NCI-H2171 treated with DMSO at 0.1 percent for 48 hours (cell line): ENCODE measurements around the gene PMIS2.

Experiments
- DNase-seq: peaks from one replicate; lab custom pipeline; 2025; lab: John Stamatoyannopoulos, UW

The PMIS2 gene

DNA sequence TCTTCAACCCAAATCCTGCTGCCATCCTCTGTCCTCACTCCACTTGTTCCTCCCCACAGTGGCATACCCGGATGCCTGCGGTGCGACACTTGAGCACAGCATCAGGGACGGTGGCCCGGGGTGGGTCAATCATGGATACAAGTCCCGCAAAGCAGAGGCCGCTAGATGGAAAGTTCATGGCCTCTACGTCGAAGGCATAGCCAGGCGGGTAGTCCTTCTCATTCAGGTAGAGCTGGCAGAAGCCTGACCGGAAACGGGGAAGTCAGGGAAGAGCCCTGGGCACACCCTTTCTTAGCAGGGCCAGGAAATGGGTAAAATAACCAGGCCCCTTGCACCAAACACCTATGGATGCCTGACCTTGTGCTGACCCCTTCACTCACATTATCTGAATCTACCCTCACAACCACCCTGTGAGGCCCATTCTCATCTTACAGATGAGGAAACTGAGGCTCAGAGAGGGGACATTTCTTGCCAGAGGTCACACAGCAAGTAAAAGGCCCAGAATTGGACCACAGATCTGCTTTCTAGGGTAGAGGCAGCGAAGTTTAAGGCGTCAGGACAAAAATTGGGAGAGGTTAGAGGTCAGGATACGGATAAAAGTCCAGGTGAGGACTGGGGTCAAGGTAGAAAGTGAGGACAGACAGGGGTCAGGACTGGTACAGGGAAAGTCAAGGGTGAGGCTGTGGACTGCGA is 29.0 kb upstream of the PMIS2 start:
- no peak for DNase-seq

DNA sequence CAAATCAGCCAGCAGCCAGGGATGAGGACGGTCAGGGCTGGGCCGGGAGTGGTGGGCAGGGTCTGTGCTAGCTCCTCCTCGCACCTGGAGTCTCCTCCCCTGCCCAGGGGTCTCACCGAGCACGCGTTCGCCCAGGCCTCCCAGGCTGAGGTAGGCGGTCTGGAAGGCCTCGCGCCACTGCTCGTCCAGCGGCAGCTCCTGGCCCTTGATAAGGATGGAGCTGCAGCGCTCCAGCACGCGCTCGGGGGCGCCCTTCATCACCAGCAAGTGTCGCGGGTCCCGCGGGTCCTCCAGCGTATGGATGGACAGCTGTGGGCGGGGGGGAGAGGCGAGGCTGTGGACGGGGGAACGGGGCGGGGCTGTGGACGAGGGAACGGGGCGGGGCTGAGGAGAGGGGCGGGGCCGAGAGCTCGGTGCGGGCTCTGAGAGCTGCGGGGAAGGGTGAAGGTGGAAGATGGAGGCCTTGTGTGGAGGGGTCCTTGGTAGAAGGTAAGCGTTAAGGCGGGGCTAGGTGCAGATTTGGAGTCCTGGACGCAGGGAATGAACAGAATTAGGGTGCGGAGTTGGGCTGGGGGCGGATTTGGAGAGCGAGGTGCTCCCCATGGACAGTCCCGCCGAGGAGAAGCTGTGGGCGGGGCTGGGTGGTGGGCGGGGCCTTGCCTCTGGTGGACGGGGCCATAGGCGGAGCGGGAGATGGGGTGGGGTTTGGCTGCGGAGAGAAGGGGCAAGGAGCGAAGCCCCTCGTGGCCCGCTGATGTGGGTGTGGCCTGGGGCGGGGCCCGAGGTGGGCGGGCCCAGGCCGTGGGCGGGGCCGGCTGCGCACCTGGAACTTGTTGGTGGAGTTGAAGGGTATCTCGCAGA is 28.2 kb upstream of the PMIS2 start:
- DNase-seq = peak; percentile 78

GRCh38 chr19:35558400-35559280 is 27.3 kb upstream of the PMIS2 start:
- no peak for DNase-seq

GRCh38 chr19:35559281-35559659 is 26.7 kb upstream of the PMIS2 start:
- DNase-seq = no peak

GRCh38 chr19:35559781-35560180 is 26.2 kb upstream of the PMIS2 start:
- no peak for DNase-seq

GRCh38 chr19:35560271-35560670 is 25.7 kb upstream of the PMIS2 start:
- DNase-seq = no peak

GRCh38 chr19:35560677-35561076 is 25.3 kb upstream of the PMIS2 start:
- no peak for DNase-seq

DNA sequence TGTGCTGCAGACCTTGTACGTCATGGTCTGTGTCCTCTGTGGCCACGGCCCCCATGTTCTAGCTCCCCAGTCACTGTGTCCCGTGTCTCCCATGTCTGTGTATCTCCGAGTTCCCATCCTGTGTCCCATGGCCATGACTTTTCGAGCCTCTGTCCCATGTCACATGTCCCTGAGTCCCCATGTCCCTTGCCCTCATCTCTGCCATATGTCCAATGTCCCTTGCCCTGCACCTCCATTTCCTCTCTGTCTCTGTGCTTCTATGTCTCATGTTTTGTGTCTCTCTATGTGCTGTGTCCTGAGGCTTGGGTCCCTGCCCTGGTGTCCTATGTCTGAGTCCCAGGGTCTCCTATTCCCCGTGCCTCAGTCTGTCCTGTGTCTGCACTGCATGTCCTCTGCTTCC is 24.5 kb upstream of the PMIS2 start:
- no peak for DNase-seq

DNA sequence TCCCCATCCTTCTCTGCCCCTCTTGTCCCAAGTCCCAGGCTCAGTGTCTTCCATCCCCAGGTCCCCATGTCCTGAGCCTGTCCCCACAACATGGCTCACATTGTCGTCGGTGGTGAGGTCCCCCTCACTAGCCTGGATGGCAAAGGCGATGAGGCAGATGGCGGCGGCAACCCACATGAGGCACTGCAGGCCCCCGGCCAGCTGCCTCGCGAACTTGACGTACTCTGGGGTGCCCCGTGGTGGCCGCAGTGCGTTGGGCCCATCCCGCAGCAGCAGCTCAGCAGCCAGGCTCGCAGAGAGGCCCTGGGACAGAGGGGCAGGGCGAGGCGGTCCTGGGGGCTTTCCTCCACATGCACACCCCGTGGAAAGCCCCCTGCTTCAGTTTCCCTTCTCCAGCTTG is 23.6 kb upstream of the PMIS2 start:
- no peak for DNase-seq

DNA sequence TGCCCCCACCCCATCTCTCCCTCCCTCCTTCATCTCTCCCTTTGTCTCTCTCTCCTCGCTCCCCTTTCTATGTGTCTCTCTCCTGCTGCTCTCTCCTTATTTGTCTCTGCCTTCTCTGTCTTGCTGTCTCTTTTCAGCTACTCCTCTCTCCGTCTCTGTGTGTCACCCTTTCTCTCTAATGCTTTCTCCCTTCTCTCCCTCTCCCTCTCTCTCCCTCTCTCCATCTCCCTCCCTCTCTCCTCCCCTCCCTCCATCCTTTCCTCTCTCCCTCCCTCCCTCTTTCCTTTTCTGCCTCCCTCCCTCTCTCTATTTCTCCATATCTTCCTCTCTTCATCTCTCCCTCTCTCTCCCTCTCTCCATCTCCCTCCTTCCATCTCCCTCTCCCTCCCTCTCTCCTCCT is 23.2 kb upstream of the PMIS2 start:
- no peak for DNase-seq

DNA sequence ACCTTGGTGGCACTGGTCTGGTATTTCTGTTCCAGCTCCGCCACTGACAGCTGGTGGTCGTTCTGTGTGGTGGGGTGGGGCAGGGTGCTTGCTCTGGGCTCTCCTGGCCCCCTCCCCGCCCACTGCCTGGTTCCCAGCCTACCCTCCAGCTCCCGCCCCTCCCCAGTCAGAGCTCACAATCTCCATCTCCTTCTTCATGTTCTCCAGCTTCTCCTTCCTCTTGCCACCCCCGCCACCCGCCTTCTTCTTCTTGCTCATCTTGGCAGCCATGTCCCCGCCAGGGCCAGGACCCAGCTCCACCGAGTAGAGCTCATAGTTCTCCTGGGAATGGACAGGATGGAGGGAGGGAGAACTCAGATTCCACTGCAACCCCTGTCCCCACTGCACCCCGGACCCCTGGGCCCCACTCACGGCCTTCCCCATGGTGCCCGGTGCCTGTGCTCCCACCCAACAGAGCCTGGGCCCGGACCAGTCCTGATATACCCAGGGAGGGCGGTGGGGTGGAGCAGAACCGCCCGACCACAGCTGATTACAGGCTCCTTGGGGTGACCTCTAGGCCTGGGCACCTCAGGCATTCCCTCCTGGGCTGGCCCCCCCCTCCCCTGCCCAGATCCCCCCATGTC is 22.7 kb upstream of the PMIS2 start, which contains the start of gene ATP4A:
ATP4A (minus strand) TSS at position 452 of the 623 bp plus-strand sequence; CDS start at position 423, 29 bp downstream.
- DNase-seq = no peak

DNA sequence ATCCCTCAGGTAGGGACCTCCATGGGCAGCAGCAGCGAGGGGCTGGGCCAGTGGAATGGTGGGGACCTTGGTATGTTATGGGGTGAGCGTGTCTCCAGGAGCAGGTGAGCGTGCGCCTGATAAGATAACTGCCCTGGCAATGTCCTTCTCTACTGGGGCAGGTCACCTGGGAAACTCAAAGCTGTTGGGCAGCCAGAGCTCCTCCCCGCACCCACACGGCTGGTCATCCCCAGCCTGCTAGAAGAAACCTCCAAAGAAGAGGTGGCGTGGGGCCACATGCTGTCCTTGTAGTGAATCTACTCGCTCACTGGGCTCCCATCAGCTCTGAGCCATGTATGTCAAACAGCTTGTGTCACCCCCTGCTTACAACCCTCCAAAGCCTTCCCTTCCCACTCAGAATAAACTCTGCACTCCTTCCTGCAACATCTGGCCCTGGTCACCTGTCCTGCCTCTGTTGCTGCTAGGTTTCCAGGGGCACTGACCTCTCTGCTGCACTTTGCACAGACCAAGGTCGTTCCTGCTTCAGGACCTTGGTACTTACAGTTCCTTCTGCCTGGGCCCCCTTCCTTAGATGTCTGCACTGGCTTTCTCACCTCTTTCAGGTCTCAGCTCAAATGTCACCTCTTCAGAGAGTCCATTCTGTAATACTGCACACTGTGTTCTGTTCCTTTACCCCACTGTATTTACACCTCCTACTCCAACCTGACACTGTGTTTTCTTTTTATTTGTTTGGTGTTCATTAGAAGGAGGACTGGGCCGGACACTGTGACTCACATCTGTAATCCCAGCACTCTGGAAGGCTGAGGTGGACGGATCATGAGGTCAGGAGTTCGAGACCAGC is 20.7 kb upstream of the PMIS2 start:
- DNase-seq = no peak

- DNase-seq = no peak
These were observed 19.2 kb upstream of the PMIS2 start for GRCh38 chr19:35566738-35567137.

DNA sequence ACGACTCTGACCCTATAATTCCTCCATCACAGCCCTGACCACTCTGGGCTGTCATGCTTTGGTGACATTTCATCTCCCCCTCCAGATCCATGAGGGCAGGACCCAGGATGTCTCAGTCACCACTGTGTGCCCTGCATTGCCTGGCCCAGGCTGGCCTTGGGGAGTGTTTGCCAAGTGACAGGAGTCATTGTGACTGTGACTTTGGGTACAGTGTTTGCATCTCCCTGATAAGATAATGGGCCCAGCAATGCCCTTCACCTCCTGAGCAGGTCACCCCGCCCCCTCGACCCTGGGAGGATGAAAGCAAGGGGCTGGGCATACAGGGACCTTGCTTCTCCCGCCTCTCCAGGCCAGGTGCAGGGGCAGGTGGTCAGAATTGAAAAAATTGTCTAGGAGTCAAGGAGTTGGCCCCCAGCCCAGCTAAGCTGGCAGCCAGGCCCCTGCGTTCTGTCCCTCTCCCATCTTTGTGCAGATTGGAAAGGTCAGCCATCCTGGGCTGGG is 16.6 kb upstream of the PMIS2 start:
- no peak for DNase-seq

DNA sequence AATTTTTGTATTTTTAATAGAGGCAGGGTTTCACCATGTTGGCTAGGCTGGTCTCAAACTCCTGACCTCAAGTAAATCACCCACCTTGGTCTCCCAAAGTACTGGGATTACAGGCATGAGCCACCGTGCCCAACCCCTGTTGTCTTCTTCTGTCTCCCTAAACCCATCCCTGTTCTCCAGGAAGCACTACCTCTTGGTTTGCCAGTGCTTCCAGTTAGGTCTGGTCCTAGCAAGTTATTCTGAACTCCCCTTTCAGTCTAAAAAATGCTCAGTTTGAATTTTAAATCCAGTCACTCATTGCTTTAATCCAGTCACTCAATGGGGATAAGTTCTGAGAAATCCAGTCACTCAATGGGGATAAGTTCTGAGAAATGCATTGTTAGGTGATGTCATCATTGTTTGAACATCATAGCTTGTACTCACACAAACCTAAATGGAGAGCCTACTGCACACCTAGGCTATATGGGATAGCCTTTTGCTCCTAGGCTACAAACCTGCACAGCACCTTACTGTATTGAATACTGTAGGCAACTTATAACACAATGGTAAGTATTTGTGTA is 14.5 kb upstream of the PMIS2 start:
- DNase-seq = no peak

- no peak for DNase-seq
These were observed 8.1 kb upstream of the PMIS2 start for GRCh38 chr19:35577918-35578317.

DNA sequence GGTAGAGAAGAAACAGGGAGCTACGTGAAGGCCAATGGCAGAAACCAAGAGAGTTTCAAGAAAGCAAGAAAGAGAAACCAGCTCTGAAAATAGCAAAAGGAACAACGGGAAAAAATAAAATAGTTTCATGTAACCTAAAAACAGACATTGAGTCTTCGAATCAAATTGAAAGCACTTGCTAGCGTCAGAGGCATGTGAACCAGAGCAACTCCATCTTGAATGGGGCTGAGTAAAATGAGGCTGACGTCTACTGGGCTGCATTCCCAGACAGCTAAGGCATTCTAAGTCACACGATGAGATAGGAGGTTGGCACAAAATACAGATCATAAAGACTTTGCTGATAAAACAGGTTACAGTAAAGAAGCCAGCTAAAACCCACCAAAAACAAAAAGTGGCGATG is 7.3 kb upstream of the PMIS2 start:
- DNase-seq = no peak

GRCh38 chr19:35582760-35583159 is 3.2 kb upstream of the PMIS2 start:
- no peak for DNase-seq

DNA sequence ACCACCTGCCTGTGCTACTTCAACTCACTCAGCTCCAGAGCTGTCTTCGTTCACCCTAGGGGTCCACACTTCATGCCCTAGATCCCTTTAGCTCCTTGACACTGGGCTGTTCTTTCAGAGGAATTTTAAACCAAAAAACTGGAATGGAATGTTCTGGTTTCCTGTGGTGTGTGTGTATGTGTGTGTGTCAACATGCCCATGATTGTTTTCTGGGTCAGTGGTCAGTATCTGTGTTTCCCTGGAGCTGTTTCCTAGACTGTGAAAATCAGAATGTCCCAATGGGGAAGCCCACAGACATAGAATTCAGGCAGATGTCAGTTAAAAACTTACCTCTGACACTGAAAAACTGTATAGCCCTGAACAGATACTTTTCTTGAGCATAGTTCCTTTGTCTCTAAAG is 1.3 kb downstream of the PMIS2 start:
- DNase-seq = no peak

DNA sequence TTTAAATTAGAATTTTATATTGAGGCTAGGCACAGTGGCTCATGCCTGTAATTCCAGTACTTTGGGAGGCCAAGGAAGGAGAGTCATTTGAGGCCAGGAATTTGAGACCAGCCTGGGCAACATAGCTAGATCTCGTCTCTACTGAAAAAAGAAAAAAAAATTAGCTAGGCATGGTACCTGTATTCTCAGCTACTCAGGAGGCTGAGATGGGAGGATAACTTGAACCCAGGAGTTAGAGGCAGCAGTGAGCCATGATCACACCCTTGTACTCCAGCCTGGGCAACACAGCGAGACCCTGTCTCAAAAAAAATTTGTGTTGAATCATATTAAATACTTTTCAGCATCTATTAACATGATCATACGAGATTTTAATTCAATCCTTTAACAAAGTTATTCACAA is 4.9 kb downstream of the PMIS2 start:
- no peak for DNase-seq

- DNase-seq = no peak
These were observed 6.3 kb downstream of the PMIS2 start for GRCh38 chr19:35592226-35592625.
